Thyroid gland (tissue), 4 donors: Measurements from ENCODE around the gene NUP50.

Experiments used
- CTCF ChIP-seq, 6 experiments: fragments of 200-600 bp in 3 of 6; fragments of 450-650 bp in 3 of 6; sonication (generic) in 3 of 6; IDR thresholded peaks; one replicate each; pipeline ENCODE4 v1.5.1; 2016 to 2019; ENCODE audit warnings: antibody characterized with exemption in 6 of 6, mild to moderate bottlenecking in 2 of 6, inconsistent platforms in 1 of 6, moderate library complexity in 1 of 6
- POLR2A ChIP-seq, 2 donors: fragments of 450-650 bp; IDR thresholded peaks; one replicate each; pipeline ENCODE4 v1.6.1; 2017; ENCODE audit warnings: antibody characterized with exemption in 2 of 2, mild to moderate bottlenecking in 2 of 2, moderate library complexity in 1 of 2

- no peak for TF ChIP-seq POLR2A (IDR thresholded peaks at IDR 0.05)
- no peak for TF ChIP-seq CTCF (IDR thresholded peaks at IDR 0.05)
Measured at GRCh38 chr22:45124176-45124847, 39.4 kb upstream of the NUP50 start.
